Esophagus muscularis mucosa (tissue), 4 donors: ENCODE measurements around the gene RASGRF1. TPM values are rescaled to one million over a fixed set of nuclear protein-coding genes. Genes with fewer than 3 reads are reported as not detected.

Experiments
- DNase-seq: peaks from one replicate; pipeline ENCODE4 v3.0.0-alpha.2; 2017; ENCODE audit errors: extremely low spot score
- H3K27ac ChIP-seq, 4 donors: fragments of 200-600 bp; sonication (generic); replicated peaks in 1 of 4; 1 replicate in 3 of 4; 2 replicates in 1 of 4; pipeline ENCODE4 v1.5.1; 2016 to 2019; ENCODE audit warnings: mild to moderate bottlenecking in 1 of 4
- H3K27me3 ChIP-seq, 4 donors: fragments of 200-600 bp; sonication (generic); one replicate each; pipeline versions ENCODE4 v1.5.1 to v1.6.0; 2016 to 2019
- H3K36me3 ChIP-seq, 4 donors: fragments of 200-600 bp; sonication (generic); one replicate each; pipeline ENCODE4 v1.5.1; 2016 to 2019
- H3K4me1 ChIP-seq, 4 donors: fragments of 200-600 bp; sonication (generic); one replicate each; pipeline ENCODE4 v1.5.1; 2016 to 2019
- H3K4me3 ChIP-seq, 4 donors: fragments of 200-600 bp; sonication (generic); 1 replicate in 2 of 4; 2 replicates in 2 of 4; pipeline ENCODE4 v1.5.1; 2016 to 2019; ENCODE audit warnings: mild to moderate bottlenecking in 4 of 4, moderate library complexity in 1 of 4
- H3K9me3 ChIP-seq, 4 donors: fragments of 200-600 bp; sonication (generic); 1 replicate in 3 of 4; 2 replicates in 1 of 4; pipeline ENCODE4 v1.5.1; 2016 to 2019
- CTCF ChIP-seq, 3 experiments: fragments of 200-600 bp in 2 of 3; fragments of 450-650 bp in 1 of 3; sonication (generic) in 2 of 3; IDR thresholded peaks; one replicate each; pipeline ENCODE4 v1.5.1; 2017 to 2019; ENCODE audit warnings: antibody characterized with exemption in 3 of 3, mild to moderate bottlenecking in 2 of 3, moderate library complexity in 1 of 3
- EP300 ChIP-seq: sonication (generic); formaldehyde crosslinking; IDR thresholded peaks from one replicate; pipeline ENCODE4 v1.6.1; 2017; ENCODE audit warnings: antibody characterized with exemption
- POLR2A ChIP-seq: fragments of 450-650 bp; IDR thresholded peaks from one replicate; pipeline ENCODE4 v1.6.1; 2017; ENCODE audit warnings: antibody characterized with exemption, moderate library complexity, mild to moderate bottlenecking, low read depth
- POLR2AphosphoS5 ChIP-seq, 2 donors: sonication (generic); formaldehyde crosslinking; IDR thresholded peaks; one replicate each; pipeline ENCODE4 v1.6.1; 2017; ENCODE audit warnings: antibody characterized with exemption in 2 of 2
- WGBS: methylation state at CpG from one replicate; pipeline ENCODE4 v1.1.5; 2018; 5-methylcytosine and 5-hydroxymethylcytosine counted together
- intact Hi-C: fragments of 100-400 bp; cut with DNase I; formaldehyde crosslinking; loops from one replicate; pipeline ENCODE4 v1.15.1; 2023
- total RNA-seq, 4 donors: library from RNA; depleted of rRNA; stranded (reverse); fragments of >200 nt; gene quantifications; one replicate each; pipeline versions ENCODE4 v1.1.0 to v1.2.1, GENCODE V29; 2016

The RASGRF1 gene
- total RNA-seq, 4 donors from 2014 or later = 0.17 to 0.23 TPM; not detected in 2

- Histone ChIP-seq H3K4me3 (no peak overlapping the region), H3K4me1 (no peaks in the 10 kb centered on the region), H3K27ac (no peak overlapping the region), H3K36me3 (no peaks in the 10 kb centered on the region), H3K9me3 (no peaks in the 10 kb centered on the region), H3K27me3 (no peaks in the 10 kb centered on the region)
- intact Hi-C loops = no loop called here
- no peak for TF ChIP-seq CTCF (IDR thresholded peaks at IDR 0.05)
- no peak for TF ChIP-seq EP300
- no peak for TF ChIP-seq POLR2A
- no peak for TF ChIP-seq POLR2AphosphoS5 (IDR thresholded peaks at IDR 0.05)
- 89% methylated on average over 3 of the region's 6 CpGs for WGBS
- DNase-seq = no peak
Observed at GRCh38 chr15:78960308-78960707, 130.3 kb downstream of the RASGRF1 start.

GRCh38 chr15:78959360-78959759, 131.2 kb downstream of the RASGRF1 start:
- TF ChIP-seq EP300 = no peak
- no peak for TF ChIP-seq CTCF (IDR thresholded peaks at IDR 0.05)
- TF ChIP-seq POLR2A = no peak
- no peak for TF ChIP-seq POLR2AphosphoS5 (IDR thresholded peaks at IDR 0.05)
- Histone ChIP-seq H3K27me3 (no peaks in the 10 kb centered on the region), H3K9me3 (no peaks in the 10 kb centered on the region), H3K36me3 (no peaks in the 10 kb centered on the region), H3K27ac (no peak overlapping the region), H3K4me1 (no peaks in the 10 kb centered on the region), H3K4me3 (no peak overlapping the region)
- intact Hi-C loops = no loop called here
- WGBS = 95% methylated on average over 10 of the region's 10 CpGs
- DNase-seq = no peak

GRCh38 chr15:78957416-78958093, 133.0 kb downstream of the RASGRF1 start:
- Histone ChIP-seq H3K9me3 (no peaks in the 10 kb centered on the region), H3K27me3 (no peaks in the 10 kb centered on the region), H3K4me3 (no peak overlapping the region), H3K36me3 (no peaks in the 10 kb centered on the region), H3K27ac (no peak overlapping the region), H3K4me1 (peaks cover 0 to 2% (median 0%) of the 10 kb centered on the region in 4 donors)
- WGBS = 89% methylated on average over 5 of the region's 9 CpGs
- DNase-seq = no peak
- intact Hi-C loops = no loop called here
- TF ChIP-seq POLR2AphosphoS5 (IDR thresholded peaks at IDR 0.05) (no peak), POLR2A (no peak), EP300 (no peak), CTCF (IDR thresholded peaks at IDR 0.05) (no peak)

- no peaks in the 10 kb centered on the region for H3K36me3 ChIP-seq
- peaks cover 0 to 8% (median 3%) of the 10 kb centered on the region in 4 donors for H3K4me1 ChIP-seq
- no peak overlapping the region for H3K27ac ChIP-seq
- H3K4me3 ChIP-seq = no peak overlapping the region
- no peaks in the 10 kb centered on the region for H3K27me3 ChIP-seq
- intact Hi-C loops = no loop called here
- DNase-seq = no peak
- H3K9me3 ChIP-seq = no peaks in the 10 kb centered on the region
- no peak for TF ChIP-seq POLR2AphosphoS5 (IDR thresholded peaks at IDR 0.05)
- WGBS = 90% methylated on average over 1 of the region's 1 CpG
Observed at GRCh38 chr15:78956937-78957336, 133.6 kb downstream of the RASGRF1 start.

DNA sequence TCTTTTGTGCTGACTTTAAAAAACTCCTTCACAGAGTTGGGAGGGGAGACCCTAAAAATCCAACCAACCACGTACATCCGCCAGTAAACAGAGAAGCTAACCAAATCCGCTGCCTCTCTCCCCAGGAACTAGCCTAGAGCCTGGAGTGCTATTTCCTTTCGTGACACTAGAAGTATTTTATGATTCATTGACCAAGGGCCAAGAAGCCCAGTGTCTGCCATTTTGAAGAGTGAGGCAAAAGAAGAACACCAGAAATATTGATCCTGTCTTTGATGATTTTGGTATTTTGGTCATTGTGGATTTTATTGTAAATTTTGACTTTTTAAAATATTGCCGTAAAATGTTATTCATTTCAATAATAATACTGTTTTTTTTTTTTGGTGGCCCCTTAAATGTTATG, 135.2 kb downstream of the RASGRF1 start:
- Histone ChIP-seq H3K4me3 (no peak overlapping the region), H3K27me3 (no peaks in the 10 kb centered on the region), H3K27ac (no peak overlapping the region), H3K36me3 (no peaks in the 10 kb centered on the region), H3K9me3 (no peaks in the 10 kb centered on the region), H3K4me1 (peaks cover 9 to 21% (median 10%) of the 10 kb centered on the region in 4 donors)
- TF ChIP-seq POLR2A = no peak
- TF ChIP-seq POLR2AphosphoS5 (IDR thresholded peaks at IDR 0.05) = no peak
- TF ChIP-seq CTCF (IDR thresholded peaks at IDR 0.05) = no peak
- no peak for TF ChIP-seq EP300
- DNase-seq = no peak
- WGBS = 98% methylated on average over 5 of the region's 5 CpGs
- intact Hi-C loops = no loop called here
